MCF 10A (cell line): ENCODE measurements around the gene REV3L. TPM values are rescaled to one million over a fixed set of nuclear protein-coding genes. Genes with fewer than 3 reads are reported as not detected.

ENCODE experiments used
- BruUV-seq: library from RNA; stranded (reverse); fragments of 400-500 nt; replicated peaks from 2 replicates; lab custom pipeline; 2021; lab: Mats Ljungman, UMichigan
- CTCF ChIA-PET: fragments of 300-600 bp; sonication (Branson Sonifier 250); formaldehyde crosslinking; extraction: SDS; loops from one replicate; lab custom pipeline; 2021; ENCODE audit warnings: antibody characterized with exemption, inconsistent platforms; lab: Yijun Ruan, JAX
- POLR2A ChIA-PET: fragments of 300-600, 350-650 bp; sonication (Branson Sonifier 250); formaldehyde crosslinking; extraction: SDS; loops from one replicate; lab custom pipeline; 2020; ENCODE audit warnings: antibody characterized with exemption, inconsistent platforms; lab: Yijun Ruan, JAX
- DNase-seq: peaks from one replicate; pipeline ENCODE4 v3.0.0-alpha.2; 2018; ENCODE audit not compliant: unreplicated experiment
- H3K27ac Mint-ChIP-seq: one replicate; pipeline ENCODE4 v1.8.0; 2022; ENCODE audit warnings: mild to moderate bottlenecking, low read depth, mixed read lengths; ENCODE audit not compliant: unreplicated experiment
- H3K27me3 Mint-ChIP-seq: one replicate; pipeline ENCODE4 v1.8.0; 2022; ENCODE audit warnings: mixed read lengths; ENCODE audit not compliant: insufficient read depth, unreplicated experiment
- H3K36me3 Mint-ChIP-seq: one replicate; pipeline ENCODE4 v1.8.0; 2022; ENCODE audit warnings: mild to moderate bottlenecking, moderate library complexity, mixed read lengths; ENCODE audit not compliant: insufficient read depth, unreplicated experiment
- H3K4me1 Mint-ChIP-seq: one replicate; pipeline ENCODE4 v1.8.0; 2022; ENCODE audit warnings: mixed read lengths; ENCODE audit not compliant: insufficient read depth, unreplicated experiment
- H3K4me3 Mint-ChIP-seq: one replicate; pipeline ENCODE4 v1.8.0; 2022; ENCODE audit warnings: mild to moderate bottlenecking, moderate library complexity, mixed read lengths; ENCODE audit not compliant: unreplicated experiment
- H3K9me3 Mint-ChIP-seq: one replicate; pipeline ENCODE4 v1.8.0; 2022; ENCODE audit warnings: mixed read lengths; ENCODE audit not compliant: unreplicated experiment
- intact Hi-C: fragments of 100-400 bp; cut with micrococcal nuclease; formaldehyde crosslinking; loops from 2 replicates; pipeline ENCODE4 v1.14.1; 2022
- total RNA-seq: library from RNA; stranded (reverse); gene quantifications from 2 replicates; pipeline ENCODE4 v1.2.3, GENCODE V29; 2022
- TF ChIP-seq, protein P1 (sequence below): fragments of 200-600 bp; IDR thresholded peaks from one replicate; pipeline ENCODE4 v1.8.0; 2022; ENCODE audit warnings: antibody characterized with exemption, mild to moderate bottlenecking; ENCODE audit not compliant: unreplicated experiment

The REV3L gene
- total RNA-seq, 1 experiment from 2014 or later, result 31.2 TPM

DNA sequence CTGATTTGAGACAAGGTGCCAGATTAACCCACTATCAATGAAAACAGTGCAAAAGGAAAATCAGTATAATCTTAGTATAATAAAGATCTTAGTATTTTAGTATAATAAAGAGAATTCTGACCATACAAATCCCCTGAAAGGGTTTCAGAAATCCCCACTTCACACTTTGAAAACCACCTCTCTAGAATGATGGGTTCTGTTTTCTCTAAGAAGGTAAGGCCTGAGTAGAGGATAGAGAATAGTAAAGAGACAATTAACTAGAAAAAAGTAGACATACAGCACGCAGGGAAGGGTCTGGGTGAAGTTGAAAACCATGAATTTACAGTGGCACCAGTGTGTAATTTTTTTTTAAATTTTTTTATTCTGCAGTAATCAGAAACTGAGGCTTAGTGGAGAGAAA lies 73.6 kb downstream of the REV3L start:
- POLR2A ChIA-PET, result interaction anchor here (1.5 kb wide), 1 partner anchor 52 kb away, joined by 3 read pairs; no protein-coding TSS in a partner anchor
- peaks cover 7% of the 10 kb centered on the region for H3K4me1 Mint-ChIP-seq
- no peaks in the 10 kb centered on the region for H3K9me3 Mint-ChIP-seq
- TF ChIP-seq, protein P1, sequence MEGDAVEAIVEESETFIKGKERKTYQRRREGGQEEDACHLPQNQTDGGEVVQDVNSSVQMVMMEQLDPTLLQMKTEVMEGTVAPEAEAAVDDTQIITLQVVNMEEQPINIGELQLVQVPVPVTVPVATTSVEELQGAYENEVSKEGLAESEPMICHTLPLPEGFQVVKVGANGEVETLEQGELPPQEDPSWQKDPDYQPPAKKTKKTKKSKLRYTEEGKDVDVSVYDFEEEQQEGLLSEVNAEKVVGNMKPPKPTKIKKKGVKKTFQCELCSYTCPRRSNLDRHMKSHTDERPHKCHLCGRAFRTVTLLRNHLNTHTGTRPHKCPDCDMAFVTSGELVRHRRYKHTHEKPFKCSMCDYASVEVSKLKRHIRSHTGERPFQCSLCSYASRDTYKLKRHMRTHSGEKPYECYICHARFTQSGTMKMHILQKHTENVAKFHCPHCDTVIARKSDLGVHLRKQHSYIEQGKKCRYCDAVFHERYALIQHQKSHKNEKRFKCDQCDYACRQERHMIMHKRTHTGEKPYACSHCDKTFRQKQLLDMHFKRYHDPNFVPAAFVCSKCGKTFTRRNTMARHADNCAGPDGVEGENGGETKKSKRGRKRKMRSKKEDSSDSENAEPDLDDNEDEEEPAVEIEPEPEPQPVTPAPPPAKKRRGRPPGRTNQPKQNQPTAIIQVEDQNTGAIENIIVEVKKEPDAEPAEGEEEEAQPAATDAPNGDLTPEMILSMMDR, result no peak
- H3K36me3 Mint-ChIP-seq, result peaks cover 34% of the 10 kb centered on the region
- intact Hi-C loops, result no loop called here
- DNase-seq, result no peak
- no peaks in the 10 kb centered on the region for H3K27me3 Mint-ChIP-seq
- no peak overlapping the region for H3K27ac Mint-ChIP-seq
- CTCF ChIA-PET, result no interaction called here
- BruUV-seq, result no TSS peak
- H3K4me3 Mint-ChIP-seq, result no peak overlapping the region

DNA sequence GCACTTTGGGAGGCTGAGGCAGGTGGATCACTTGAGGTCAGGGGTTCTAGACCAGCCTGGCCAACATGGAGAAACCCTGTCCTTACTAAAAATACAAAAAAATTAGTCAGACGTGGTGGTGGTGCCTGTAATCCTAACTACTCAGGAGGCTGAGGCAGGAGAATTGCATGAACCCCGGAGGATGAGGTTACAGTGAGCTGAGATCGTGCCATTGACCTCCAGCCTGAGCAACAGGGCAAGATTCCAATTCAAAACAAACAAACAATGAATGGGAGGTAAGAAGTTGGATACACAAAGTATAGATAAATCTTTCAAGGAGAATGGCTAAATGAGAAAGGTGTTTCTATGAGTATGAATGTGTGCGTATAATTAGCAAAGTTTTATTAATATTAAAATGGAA lies 75.3 kb downstream of the REV3L start:
- no peak for DNase-seq
- TF ChIP-seq, protein P1, result no peak
- CTCF ChIA-PET, result no interaction called here
- Mint-ChIP-seq H3K4me1 (peaks cover 7% of the 10 kb centered on the region), H3K9me3 (no peaks in the 10 kb centered on the region), H3K27me3 (no peaks in the 10 kb centered on the region), H3K36me3 (peaks cover 51% of the 10 kb centered on the region), H3K27ac (no peak overlapping the region), H3K4me3 (no peak overlapping the region)
- intact Hi-C loops, result no loop called here
- BruUV-seq, result no TSS peak
- POLR2A ChIA-PET, result no interaction called here

DNA sequence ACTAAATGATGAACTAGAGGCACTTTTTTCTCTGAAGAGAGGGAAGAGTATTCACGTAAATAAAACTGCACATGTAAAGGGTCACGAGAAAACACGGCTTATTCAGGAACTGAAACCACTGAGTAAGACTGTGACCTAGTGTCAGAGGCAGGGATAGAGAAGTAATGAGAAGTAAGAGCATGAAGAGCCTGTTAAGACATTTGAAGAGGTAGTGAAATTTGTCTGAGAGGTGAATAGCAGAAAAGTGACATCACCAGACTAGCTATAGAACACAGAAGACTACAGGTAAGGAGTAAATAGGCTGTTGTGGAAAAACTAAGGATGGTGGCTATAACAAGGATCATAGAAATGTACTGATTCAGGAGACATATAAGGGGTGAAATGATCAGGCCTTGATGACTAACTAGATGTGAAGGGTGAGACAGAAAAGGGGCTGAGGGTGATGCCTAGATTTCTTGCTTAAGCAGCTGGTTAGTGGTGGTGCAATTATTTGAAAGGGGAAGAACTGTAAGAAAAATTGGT lies 76.8 kb downstream of the REV3L start:
- Mint-ChIP-seq H3K36me3 (peaks cover 56% of the 10 kb centered on the region), H3K27ac (peak overlapping the region; percentile 6), H3K27me3 (no peaks in the 10 kb centered on the region), H3K9me3 (no peaks in the 10 kb centered on the region), H3K4me1 (peaks cover 7% of the 10 kb centered on the region), H3K4me3 (no peak overlapping the region)
- BruUV-seq, result no TSS peak
- intact Hi-C loops, result no loop called here
- ChIA-PET POLR2A (interaction anchor here (0.7 kb wide), 1 partner anchor 10 kb away, joined by 3 read pairs; no protein-coding TSS in a partner anchor), CTCF (no interaction called here)
- DNase-seq, result no peak
- TF ChIP-seq, protein P1, result no peak

DNA sequence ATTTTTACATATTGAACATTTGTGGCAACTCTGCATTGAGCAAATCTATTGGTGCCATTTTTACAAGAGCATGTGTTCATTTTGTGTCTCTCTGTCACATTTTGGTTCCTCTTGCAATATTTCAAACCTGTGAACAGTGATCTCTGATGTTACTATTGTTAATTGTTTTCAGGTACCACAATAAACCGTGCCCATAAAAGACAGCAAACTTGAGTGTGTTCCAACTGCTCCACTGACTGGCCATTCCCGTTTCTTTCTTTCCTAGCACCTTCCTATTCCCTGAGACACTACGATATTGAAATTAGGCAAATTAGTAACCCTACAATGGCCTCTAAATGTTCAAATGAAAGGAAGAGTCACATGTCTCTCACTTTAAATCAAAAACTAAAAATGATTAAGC lies 79.6 kb downstream of the REV3L start:
- DNase-seq, result no peak
- TF ChIP-seq, protein P1, result no peak
- no peak overlapping the region for H3K4me3 Mint-ChIP-seq
- POLR2A ChIA-PET, result interaction anchor here (0.7 kb wide), 1 partner anchor 18 kb away, joined by 3 read pairs; no protein-coding TSS in a partner anchor
- no peak overlapping the region for H3K27ac Mint-ChIP-seq
- H3K9me3 Mint-ChIP-seq, result no peaks in the 10 kb centered on the region
- intact Hi-C loops, result no loop called here
- H3K27me3 Mint-ChIP-seq, result no peaks in the 10 kb centered on the region
- CTCF ChIA-PET, result interaction anchor here (0.6 to 1.2 kb wide), 3 partner anchors 15 to 110 kb away, joined by 3 to 4 read pairs (median 4); no protein-coding TSS in a partner anchor
- peaks cover 7% of the 10 kb centered on the region for H3K4me1 Mint-ChIP-seq
- no TSS peak for BruUV-seq
- peaks cover 53% of the 10 kb centered on the region for H3K36me3 Mint-ChIP-seq
